HEK293T (cell line): ENCODE measurements around the gene SMIM38.

Experiments used
- CTCF ChIA-PET: fragments of 350-600 bp; formaldehyde crosslinking; extraction: SDS; loops from one replicate; lab custom pipeline; 2021; ENCODE audit warnings: antibody characterized with exemption, inconsistent platforms; lab: Yijun Ruan, JAX
- POLR2A ChIA-PET: fragments of 350-600 bp; formaldehyde crosslinking; extraction: SDS; loops from one replicate; lab custom pipeline; 2020; ENCODE audit warnings: antibody characterized with exemption, inconsistent platforms; lab: Yijun Ruan, JAX
- DNase-seq: peaks from one replicate; pipeline ENCODE4 v3.0.0; 2012; ENCODE audit warnings: mixed read lengths; ENCODE audit errors: extremely low spot score
- ARNT ChIP-seq: fragments of 450-650 bp; IDR thresholded peaks from 2 replicates; pipeline ENCODE4 v1.6.1; 2017; ENCODE audit warnings: mild to moderate bottlenecking
- BHLHE40 ChIP-seq: fragments of 450-650 bp; IDR thresholded peaks from 2 replicates; pipeline ENCODE4 v1.6.1; 2016; ENCODE audit warnings: mild to moderate bottlenecking, moderate library complexity, borderline replicate concordance
- CTBP1 ChIP-seq: fragments of 450-650 bp; IDR thresholded peaks from 2 replicates; pipeline ENCODE4 v1.6.1; 2016; ENCODE audit warnings: borderline replicate concordance
- ELF4 ChIP-seq: fragments of 450-650 bp; IDR thresholded peaks from 2 replicates; pipeline ENCODE4 v1.6.1; 2017; ENCODE audit warnings: antibody characterized with exemption
- FOXA1 ChIP-seq: fragments of 450-650 bp; IDR thresholded peaks from 2 replicates; pipeline ENCODE4 v1.6.1; 2016; ENCODE audit warnings: mild to moderate bottlenecking
- FOXK2 ChIP-seq: fragments of 450-650 bp; IDR thresholded peaks from 2 replicates; pipeline ENCODE4 v1.6.1; 2016; ENCODE audit warnings: mild to moderate bottlenecking
- FOXM1 ChIP-seq: fragments of 450-650 bp; IDR thresholded peaks from 2 replicates; pipeline ENCODE4 v1.6.1; 2017; ENCODE audit warnings: mild to moderate bottlenecking, borderline replicate concordance
- HDGF ChIP-seq: fragments of 450-650 bp; IDR thresholded peaks from 2 replicates; pipeline ENCODE4 v1.6.1; 2017; ENCODE audit warnings: antibody characterized with exemption, borderline replicate concordance
- L3MBTL2 ChIP-seq: fragments of 450-650 bp; conservative IDR thresholded peaks from 2 replicates; pipeline ENCODE4 v1.6.1; 2016; ENCODE audit warnings: mild to moderate bottlenecking
- LEF1 ChIP-seq: fragments of 450-650 bp; IDR thresholded peaks from 2 replicates; pipeline ENCODE4 v1.6.1; 2017; ENCODE audit warnings: mild to moderate bottlenecking, borderline replicate concordance
- NFRKB ChIP-seq: fragments of 450-650 bp; IDR thresholded peaks from 2 replicates; pipeline ENCODE4 v1.6.1; 2016; ENCODE audit warnings: mild to moderate bottlenecking, moderate library complexity
- SP1 ChIP-seq: fragments of 450-650 bp; IDR thresholded peaks from 2 replicates; pipeline ENCODE4 v1.6.1; 2017
- SUZ12 ChIP-seq: fragments of 450-650 bp; IDR thresholded peaks from 2 replicates; pipeline ENCODE4 v1.6.1; 2016; ENCODE audit warnings: mild to moderate bottlenecking
- TARDBP ChIP-seq: fragments of 450-650 bp; IDR thresholded peaks from 2 replicates; pipeline ENCODE4 v1.6.1; 2016
- ZNF384 ChIP-seq: fragments of 450-650 bp; IDR thresholded peaks from 2 replicates; pipeline ENCODE4 v1.6.1; 2016
- TF ChIP-seq, protein P1 (sequence below): fragments of 450-650 bp; IDR thresholded peaks from 2 replicates; pipeline ENCODE4 v1.6.1; 2016

SMIM38 gene

DNA sequence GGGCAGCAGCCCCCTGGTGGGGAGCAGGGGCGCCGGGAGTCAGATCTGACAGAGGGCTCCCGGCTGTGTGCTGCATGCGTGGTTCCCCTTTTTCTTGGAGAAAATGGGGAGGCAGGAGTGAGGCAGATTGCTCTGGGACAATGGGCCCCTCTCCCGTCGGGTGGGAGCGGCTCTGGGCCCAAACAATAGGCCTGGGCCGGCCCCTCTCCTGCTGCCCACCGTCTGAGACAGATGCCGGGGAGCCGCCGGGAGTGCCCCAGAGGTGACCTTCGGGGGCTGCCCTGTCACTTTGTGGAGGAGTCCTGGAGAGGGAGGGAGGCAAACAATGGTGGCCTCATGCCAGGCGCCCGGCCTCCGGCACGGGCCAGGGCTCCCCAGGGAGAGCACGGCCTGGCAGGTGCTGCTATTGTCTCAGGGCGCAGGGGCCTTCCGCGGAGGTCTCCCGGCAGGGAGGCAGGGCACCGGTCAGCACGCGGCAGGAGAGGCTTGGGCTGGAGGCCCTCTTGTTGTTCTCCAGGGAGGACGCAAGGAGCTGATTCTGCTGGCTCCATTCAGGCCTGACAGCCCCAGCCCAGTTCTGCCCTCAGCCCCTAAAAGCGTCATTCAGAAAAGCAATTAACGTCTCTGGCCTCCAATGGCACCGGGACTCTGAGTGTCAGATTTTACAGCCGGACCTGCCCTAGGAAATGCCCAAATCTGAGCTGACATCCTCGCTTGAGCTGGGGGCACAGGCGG lies 44.8 kb downstream of the SMIM38 start:
- no peak for DNase-seq
- TF ChIP-seq HDGF (no peak), SP1 (no peak), FOXK2 (no peak), NFRKB (no peak), TARDBP (no peak), L3MBTL2 (no peak), ARNT (no peak), ZNF384 (no peak), ELF4 (no peak), CTBP1 (no peak), LEF1 (no peak), SUZ12 (no peak), FOXA1 (no peak), BHLHE40 (no peak)
- TF ChIP-seq, protein P1, sequence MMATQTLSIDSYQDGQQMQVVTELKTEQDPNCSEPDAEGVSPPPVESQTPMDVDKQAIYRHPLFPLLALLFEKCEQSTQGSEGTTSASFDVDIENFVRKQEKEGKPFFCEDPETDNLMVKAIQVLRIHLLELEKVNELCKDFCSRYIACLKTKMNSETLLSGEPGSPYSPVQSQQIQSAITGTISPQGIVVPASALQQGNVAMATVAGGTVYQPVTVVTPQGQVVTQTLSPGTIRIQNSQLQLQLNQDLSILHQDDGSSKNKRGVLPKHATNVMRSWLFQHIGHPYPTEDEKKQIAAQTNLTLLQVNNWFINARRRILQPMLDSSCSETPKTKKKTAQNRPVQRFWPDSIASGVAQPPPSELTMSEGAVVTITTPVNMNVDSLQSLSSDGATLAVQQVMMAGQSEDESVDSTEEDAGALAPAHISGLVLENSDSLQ, result no peak
- POLR2A ChIA-PET, result no interaction called here
- CTCF ChIA-PET, result no interaction called here

DNA sequence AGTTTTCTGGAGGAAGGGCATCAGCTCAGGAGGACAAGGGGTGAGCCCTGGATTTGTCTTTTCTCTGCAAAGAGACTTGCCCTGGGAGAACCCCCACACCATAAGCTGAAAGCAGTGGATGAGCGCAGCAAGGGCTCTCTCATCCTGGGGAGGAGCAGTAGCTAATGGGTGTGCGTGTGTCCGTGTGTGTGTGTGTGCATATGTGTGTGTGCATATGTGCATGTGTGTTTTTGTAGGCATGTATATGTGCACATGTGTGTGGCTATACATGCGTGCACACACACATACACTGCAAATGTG lies 45.3 kb downstream of the SMIM38 start:
- no peak for DNase-seq
- POLR2A ChIA-PET, result no interaction called here
- CTCF ChIA-PET, result no interaction called here
- TF ChIP-seq ZNF384 (no peak), ARNT (no peak), SP1 (no peak), L3MBTL2 (no peak), ELF4 (no peak), TARDBP (no peak), LEF1 (no peak), BHLHE40 (no peak), FOXM1 (no peak), HDGF (no peak), CTBP1 (no peak), SUZ12 (no peak), FOXA1 (no peak), NFRKB (no peak), FOXK2 (no peak)
- TF ChIP-seq, protein P1, result no peak

DNA sequence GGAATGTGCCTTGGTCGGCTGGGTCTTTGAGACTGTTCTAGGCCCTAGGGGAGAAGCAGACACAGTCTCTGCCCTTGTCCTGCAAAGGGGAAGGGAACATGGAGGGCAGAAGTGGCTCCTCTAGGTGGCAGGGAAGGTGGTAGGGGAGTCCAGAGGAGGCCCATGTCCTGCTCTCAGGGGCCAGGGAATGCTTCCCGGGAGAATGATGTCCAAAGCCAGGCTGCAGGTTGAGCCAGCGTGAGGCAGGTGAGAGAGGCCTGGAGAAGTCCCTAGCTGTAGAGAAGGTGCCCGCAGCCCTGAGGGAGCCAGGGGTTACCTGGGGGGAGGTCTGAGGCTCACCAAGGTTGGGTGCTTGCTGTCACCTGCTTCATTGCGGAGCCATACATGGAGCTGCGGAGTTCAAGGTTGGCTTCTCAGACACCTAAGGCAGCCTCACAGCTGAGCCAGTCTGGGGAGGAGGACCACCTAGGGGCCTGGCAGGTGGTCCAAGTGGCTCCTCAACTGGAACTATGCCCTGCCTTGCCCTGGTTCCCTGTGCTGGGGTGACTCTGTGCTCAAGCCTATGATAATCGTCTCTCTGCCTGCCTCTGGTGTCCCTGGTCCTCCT lies 46.1 kb downstream of the SMIM38 start:
- ChIA-PET POLR2A (no interaction called here), CTCF (no interaction called here)
- TF ChIP-seq BHLHE40, result no peak
- TF ChIP-seq HDGF, result no peak
- DNase-seq, result no peak

DNA sequence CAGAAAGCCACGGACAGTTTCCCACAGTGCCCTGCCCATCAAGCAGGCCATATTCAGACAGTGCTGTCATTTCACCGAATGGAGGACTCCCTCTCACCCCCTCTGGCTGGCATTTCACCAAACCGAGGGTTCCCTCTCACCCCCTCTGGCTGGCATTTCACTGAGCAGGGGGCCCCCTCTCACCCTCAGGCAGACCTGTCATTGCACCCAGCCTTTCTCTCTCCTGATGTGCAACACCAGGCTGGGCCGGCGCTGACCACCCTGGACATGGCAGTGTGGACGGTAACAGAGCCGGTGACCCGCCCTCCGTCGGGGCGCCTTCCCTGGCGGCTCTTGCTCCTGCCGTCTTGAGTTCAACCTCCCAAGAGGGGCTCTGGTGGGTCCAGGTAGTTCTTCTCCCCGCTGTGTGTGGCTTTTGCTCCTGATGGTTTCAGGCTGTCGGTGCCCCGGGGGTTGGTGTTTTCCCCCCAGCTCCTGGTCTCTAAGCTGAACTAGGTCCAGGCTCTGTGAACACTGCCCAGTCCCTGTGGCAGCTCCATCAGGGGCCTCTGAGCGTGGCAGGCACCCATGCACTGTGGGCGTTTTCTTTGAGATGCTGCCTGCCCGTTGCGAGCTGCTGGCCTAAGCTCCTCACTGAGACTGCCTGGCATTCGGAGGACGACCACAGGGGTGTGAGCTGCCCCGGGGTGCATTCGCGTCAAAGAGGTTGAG lies 46.9 kb downstream of the SMIM38 start:
- no peak for TF ChIP-seq ZNF384
- TF ChIP-seq HDGF, result no peak
- no peak for TF ChIP-seq SUZ12
- TF ChIP-seq NFRKB, result no peak
- TF ChIP-seq, protein P1, result no peak
- no peak for TF ChIP-seq CTBP1
- TF ChIP-seq FOXK2, result no peak
- no peak for TF ChIP-seq SP1
- CTCF ChIA-PET, result no interaction called here
- DNase-seq, result no peak
- POLR2A ChIA-PET, result no interaction called here

DNA sequence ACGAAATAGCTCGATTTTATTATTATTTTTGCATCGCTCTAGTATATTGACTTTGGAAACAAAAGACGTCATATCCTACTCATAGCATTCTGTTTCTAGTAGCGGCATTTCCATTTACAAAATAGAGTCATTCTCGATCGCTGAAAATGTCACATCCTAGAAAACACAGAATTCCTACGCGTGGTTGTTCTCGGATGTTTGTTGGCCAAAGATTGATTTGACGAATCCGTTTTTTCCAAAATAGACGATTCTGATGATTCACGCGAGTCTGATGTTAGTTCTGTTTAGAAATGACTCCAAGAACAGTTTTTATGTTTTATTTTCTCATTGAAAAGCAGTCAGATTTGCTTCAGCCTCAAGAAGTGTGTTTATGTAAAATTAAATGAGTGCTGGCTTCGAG lies 47.6 kb downstream of the SMIM38 start:
- ChIA-PET POLR2A (no interaction called here), CTCF (no interaction called here)
- DNase-seq, result no peak
- TF ChIP-seq FOXK2 (no peak), FOXM1 (no peak), TARDBP (no peak), HDGF (no peak), SUZ12 (no peak), FOXA1 (no peak), BHLHE40 (no peak), L3MBTL2 (no peak)

DNA sequence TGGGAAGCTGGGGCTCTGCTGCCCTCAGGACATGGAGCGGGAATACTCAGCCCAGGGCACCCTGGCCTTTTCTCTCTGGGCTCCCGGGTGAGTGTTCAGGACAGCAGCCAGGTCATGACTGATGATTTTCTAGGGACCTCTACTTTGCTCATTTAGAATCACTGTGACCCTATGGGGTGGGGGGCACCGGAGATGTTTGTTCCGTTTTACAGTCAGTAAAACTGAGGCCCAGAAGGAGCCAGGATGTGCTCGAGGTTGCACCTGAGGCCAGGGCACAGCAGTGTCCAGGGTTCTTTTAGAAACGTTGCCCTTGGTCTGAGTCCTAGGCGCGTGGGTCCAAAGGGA lies 48.1 kb downstream of the SMIM38 start:
- ChIA-PET POLR2A (no interaction called here), CTCF (no interaction called here)
- DNase-seq, result no peak
- TF ChIP-seq SUZ12 (no peak), ARNT (no peak), ELF4 (no peak), TARDBP (no peak), FOXM1 (no peak), L3MBTL2 (no peak), FOXK2 (no peak), ZNF384 (no peak), BHLHE40 (no peak), HDGF (no peak), CTBP1 (no peak), NFRKB (no peak), LEF1 (no peak)
